GM23248 (cell line): ENCODE data around the gene ASB10.

Experiments
- EZH2 ChIP-seq: fragments of 200-600 bp; sonication (generic); IDR thresholded peaks from 2 replicates; pipeline ENCODE4 v1.6.1; 2018; ENCODE audit warnings: antibody characterized with exemption, mild to moderate bottlenecking; ENCODE audit not compliant: insufficient read depth, poor library complexity, severe bottlenecking
- EZH2phosphoT487 ChIP-seq: fragments of 200-600 bp; sonication (generic); IDR thresholded peaks from 2 replicates; pipeline ENCODE4 v1.6.1; 2018; ENCODE audit warnings: antibody characterized with exemption, moderate library complexity, mild to moderate bottlenecking, low read depth; ENCODE audit not compliant: insufficient read depth

GRCh38 chr7:151128144-151128543 lies 58.9 kb downstream of the ASB10 start:
- no peak for TF ChIP-seq EZH2
- no peak for TF ChIP-seq EZH2phosphoT487
